Hematopoietic multipotent progenitor cell treated with erythropoietin and hydrocortisone succinate and interleukin-3 and kit ligand, for 15 days (in vitro differentiated cells): ENCODE data around the gene FBXO41.

Source experiments
- DNase-seq: peaks from one replicate; pipeline ENCODE4 v3.0.0-alpha.2; 2015; ENCODE audit warnings: low spot score

FBXO41 gene

DNA sequence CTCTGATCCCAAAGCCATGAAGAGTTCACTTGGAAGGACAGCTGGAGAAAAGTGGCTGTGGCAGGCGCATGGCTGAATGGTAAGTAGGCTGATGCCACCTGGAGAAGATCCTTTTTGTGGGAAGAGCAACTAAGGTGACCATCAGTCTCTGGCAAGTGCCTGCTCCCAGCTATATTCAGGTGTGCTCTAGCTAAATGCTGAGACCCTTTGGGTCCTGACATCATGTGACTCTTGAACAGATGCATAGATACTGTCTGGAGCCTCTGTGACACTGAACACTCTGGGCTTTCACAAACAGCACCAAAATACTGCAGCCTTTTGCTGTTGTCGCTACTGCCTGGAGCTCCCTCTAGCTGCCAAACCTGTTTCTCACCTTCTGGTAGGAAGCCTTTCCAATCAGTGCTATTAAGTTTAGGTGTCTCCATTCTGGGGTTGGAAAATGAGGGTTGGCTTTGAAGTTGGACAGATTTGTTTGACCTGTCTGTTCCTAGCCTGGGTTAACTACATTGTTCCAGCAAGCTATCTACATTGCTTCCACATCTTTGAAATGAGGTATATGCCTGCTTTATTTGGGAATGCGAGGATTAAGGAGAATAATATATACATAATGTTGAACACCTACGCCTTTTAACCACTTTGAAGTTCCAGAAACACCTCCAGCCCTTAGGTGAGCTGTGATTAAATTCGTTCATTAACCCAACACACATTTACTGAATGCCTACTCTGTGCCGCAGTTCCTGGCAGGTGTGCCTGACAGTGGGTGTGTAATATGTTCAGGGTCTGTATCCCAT is 6.0 kb upstream of the FBXO41 start:
- DNase-seq, result no peak

DNA sequence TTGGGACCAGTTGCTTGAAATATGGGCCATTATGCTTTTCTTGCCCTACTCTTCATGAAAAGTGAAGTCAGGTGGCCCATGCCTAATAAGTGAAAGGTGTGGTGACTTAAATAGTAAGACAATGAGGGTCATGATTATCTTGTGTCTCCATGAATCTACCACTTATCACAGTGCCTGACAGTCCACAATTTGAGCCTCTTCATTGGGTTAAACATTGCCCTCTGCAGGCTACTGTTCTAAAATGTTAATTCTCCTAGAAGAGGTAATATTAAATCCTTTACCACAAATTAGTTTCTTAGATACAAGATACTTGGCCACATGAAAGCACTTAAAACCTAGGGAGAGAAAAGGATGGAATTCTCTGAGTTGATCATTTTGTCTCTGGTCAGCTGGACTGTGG is 5.0 kb upstream of the FBXO41 start:
- no peak for DNase-seq

DNA sequence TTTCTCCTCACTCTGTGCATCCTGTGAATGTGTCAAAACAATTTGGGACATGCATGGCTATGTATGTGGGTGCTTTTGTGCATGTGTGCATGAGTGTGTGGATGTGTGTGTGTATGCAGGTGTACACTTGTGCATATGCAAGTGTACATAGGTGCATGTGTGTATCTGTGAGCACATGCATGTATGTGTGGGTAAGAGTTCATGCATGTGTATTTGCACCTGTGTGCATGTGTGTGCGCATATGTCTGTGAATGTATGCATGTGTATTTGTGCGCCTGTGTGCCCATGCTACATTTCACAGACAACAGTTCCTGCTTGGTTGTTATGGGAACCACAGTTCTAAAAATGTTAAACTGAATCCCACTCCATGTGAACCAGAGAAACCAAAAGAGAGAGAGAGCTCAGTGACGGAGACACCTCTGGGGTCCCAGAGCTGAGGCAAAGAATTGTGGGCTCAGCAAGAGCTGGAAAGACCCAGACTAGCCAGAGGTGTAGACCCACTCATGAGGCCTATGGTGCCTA is 1.9 kb upstream of the FBXO41 start:
- no peak for DNase-seq

DNA sequence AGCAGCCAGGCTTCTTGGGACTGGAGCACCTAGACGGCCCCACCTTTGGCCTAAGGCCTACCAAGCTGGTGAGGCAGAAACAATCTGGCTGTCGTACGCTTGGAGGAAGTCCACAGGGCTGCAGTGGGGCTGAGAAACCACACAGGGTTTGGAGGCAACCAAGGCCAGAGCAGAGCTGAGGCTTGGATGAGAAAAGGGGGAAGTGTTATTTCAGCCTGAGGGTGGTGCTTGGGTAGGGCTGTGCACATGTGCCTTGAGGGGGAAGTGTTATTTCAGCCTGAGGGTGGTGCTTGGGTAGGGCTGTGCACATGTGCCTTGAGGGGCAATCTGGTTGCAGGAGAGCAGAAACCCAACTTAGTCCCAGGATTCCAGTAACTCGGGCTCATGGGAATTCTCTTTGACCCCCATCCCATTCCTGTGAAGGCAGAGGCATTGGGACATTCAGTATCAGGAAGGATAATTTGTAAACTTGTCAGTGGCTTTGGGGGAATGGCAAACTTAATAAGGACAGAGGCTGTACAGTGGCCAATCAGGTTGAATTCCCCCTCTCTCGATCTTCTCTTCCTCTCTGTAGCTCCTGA is 971 bp upstream of the FBXO41 start:
- DNase-seq, result no peak

DNA sequence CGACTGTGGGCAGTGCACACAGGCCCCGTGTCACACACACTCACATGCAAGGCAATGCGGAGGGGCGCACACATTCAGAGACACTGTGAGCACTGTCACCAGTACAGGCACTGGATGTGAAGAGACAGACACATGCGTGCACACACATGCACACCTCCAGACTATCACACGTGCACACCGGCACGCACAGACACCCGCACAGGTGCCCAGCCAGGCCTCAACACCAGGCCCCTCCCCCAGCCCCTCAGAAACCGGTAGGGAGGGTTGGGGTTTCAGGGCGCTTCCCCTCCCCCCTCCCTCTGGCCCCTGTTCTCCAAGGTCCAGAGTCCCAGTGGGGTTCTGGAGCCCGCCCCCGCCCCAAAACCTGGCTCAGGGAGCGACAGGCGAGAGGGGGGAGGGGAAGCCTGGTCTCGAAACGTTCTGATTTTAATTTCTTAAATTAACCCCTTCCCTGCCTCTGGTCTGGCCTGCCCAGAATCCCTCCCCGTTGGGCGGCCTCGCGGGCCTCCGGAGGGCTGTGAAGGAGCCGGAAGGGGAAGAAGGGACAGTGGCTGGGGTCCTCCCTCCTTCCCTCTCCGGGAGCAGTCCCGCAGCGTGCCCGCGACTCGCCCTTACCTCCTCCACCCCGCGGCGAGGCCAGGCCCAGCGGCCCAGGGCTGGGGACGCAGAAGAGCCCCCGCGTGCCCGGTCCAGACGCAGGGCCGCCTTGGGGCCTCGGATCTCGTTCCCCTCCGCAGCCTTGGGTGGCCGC is 558 bp downstream of the FBXO41 start:
- DNase-seq, result no peak

DNA sequence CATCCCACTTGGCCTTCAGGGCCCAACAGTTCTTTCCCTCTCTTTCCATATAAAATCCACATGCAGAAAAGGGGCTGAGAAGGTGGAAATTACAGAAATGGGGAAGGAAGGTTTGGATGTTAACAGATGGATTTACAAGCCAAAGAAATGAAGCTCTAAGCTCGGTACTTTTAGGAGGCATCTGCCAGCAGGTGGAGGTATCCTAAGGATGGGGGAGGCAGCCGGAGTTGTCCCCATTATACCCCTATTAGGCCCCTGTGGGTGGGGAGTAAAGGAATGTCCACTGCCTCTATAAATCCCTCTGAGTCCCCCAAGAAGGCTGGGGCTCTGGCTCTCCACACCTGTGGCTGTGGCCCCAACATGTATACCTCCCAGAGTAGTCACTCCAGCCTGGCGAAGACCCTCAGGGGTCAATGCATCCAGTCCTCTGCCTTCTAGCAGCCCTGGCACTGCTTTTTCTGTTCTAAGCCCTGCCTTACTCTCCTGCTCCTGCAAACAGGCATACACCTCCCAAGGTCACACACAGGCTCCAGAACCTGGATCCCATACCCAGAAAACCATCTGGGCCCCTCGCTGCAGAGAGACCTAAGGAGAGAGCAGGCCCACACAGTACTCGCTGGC is 1.2 kb downstream of the FBXO41 start:
- DNase-seq, result no peak

DNA sequence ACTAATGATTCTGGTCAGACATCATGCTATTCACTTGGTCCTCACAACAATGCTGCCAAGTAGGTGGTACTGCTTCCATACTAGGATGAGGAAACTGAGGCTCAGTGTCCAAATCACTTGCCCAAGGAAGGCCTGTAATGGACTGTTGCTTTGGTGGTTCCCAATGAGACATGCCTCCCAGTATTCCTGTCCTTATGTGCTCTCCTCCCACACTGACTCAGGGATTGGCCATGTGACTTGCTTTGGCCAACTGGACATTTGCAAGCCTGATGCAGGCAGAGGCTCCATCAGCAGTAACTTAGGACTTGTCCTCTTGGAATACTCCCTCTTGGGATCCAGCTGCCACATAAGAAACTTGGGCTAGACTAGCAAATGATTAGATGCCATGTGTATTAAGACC is 3.0 kb downstream of the FBXO41 start:
- no peak for DNase-seq

DNA sequence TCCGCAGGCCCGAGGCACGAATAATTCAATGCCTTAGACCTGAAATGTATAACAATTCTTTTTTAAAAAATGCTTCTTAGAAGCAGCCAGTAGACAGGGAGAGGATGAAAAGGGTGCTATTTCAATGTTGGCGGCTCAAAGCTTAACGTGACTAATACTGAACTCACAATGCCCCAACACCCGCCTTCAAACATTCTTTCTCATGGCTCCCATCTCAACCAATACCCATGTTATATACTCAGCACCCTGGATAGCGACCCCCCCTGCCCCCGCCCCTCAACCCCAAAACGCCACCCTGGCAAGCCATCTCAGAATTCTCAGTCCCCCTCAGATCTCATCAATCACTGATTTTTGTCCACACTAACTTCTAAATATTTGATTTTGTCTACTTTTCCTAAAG is 4.4 kb downstream of the FBXO41 start:
- DNase-seq, result no peak

DNA sequence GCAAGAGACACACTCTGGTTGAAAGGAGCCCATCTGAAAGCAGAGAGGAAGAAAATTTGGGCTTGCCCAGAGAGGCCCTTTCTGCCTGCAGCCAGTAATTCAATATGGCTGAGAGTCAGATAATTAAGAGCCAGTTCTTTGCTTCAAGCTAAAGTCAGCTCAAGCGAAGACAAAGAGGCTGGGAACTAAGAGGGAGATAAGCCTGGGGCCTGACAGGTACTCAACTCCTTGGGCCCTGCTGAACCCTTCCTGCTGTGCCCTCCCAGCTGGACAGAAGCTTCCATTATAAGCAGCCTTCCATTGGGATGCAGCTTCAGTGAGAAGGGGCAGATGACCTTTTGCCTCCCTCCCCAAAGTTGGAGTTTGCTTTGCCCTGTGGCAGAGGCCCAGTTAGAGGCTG is 12.0 kb downstream of the FBXO41 start:
- DNase-seq, result no peak

DNA sequence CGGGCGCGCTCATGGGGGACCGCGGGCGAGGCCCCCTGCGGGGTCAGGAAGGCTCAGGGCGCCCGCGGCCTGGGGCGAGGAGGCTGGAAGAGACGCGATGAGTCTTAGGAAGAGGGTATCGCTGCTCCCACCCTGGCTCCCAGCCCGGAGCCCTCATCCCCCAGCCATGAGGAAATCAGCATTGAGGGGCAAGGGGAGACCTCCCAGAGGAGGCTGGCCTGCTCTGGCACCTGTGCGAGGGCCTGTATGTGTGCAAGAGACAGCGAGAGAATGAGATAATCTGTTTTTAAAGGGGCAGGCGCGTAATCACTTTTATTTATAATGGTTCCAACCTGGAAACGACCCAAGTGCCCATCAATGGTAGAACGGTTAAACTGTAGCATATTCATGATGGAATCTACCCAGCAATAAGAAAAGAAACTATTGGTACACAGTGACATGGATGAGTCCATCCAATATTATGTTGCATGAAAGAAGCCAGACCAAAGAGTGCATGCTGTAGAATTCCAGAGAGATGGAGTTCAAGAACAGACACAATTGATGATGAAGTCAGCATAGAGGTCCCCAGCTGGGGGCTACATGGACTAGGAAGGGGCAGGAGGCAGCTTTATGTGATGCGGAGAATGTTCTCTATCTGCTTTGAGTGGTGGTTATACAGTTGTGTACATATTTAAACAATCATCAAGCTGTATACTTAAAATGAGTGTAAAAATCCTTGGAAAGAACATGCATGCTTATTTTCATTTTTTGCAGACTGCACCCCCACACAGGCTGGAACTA is 14.4 kb downstream of the FBXO41 start:
- DNase-seq, result no peak

DNA sequence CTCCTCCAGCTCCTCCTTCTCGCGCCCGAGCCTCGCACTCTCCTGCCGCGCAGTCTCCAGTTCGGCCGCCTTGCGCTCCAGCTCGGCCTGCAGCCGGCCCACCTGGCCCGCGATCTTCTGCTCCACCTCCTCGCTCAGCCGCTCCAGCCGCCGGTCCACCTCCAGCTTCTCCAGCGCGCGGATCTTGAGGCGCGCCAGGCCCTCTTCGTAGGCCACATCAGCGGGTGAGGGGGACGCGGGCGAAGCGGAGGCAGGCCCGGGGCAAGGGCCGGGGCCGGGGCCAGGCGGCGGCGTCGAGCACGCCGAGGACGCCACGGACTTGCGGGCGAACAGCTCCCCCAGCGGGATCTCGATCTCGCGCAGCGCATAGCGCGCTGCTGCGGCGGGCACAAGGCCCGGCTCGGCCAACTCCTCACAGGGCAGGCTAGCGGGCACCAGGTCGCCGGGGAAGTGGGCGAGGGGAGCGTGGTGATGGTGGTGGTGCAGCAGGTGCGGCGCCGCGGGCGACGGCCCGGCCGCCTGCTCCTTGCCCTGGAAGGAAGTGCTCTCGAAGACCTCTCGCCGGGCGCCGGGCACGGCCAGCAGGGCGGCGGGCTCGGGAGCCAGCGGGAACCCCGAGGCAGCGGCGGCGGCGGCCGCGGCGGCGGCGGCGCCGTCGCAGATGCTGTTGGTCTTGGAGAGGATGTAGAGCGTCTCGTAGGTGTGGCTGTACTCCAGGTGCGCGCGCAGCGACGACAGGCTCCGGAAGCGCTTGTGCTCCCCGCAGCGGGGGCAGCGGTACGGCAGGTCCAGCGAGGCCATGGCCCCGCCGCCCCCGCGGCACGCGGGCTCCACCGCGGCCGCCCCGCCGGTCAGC is 15.2 kb downstream of the FBXO41 start:
- no peak for DNase-seq

DNA sequence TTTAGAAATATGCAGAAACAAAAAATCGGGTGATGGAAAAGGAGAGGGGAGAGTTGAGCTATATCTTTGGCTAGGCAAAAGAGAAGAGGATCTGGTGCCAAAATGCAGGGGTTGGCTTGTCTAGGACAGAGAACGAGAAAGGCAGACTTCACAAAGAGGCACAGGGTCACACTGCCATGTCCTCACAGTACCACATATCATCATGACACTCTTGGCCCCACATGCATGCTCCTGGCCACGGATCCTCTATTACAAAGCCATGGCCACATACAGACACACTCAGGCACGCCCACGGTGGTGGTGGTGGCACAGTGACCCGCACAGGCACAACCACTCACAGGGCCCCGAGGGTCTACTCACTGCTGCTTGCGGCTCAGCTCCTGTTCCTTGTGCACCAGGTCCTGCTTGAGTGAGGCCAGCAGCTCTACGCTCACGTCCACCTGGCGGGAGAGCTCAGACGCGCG is 15.9 kb downstream of the FBXO41 start:
- no peak for DNase-seq

DNA sequence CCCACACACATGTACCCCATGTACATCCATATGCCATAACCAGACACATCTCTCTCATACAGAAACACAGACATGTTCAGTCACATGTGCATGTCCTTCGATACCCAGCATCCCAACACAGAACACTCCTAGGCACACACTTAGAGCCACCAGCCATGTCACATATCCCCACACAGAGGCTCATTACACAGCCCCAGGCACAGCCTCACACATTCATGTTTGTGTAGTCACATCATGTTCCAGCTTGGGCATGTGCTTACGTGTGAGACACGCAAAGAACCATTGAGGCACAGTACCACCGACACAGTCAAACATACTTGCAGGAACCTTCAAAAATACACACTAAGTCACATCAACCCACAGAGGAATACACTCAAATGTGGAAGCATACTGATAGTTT is 17.3 kb downstream of the FBXO41 start:
- DNase-seq, result no peak

DNA sequence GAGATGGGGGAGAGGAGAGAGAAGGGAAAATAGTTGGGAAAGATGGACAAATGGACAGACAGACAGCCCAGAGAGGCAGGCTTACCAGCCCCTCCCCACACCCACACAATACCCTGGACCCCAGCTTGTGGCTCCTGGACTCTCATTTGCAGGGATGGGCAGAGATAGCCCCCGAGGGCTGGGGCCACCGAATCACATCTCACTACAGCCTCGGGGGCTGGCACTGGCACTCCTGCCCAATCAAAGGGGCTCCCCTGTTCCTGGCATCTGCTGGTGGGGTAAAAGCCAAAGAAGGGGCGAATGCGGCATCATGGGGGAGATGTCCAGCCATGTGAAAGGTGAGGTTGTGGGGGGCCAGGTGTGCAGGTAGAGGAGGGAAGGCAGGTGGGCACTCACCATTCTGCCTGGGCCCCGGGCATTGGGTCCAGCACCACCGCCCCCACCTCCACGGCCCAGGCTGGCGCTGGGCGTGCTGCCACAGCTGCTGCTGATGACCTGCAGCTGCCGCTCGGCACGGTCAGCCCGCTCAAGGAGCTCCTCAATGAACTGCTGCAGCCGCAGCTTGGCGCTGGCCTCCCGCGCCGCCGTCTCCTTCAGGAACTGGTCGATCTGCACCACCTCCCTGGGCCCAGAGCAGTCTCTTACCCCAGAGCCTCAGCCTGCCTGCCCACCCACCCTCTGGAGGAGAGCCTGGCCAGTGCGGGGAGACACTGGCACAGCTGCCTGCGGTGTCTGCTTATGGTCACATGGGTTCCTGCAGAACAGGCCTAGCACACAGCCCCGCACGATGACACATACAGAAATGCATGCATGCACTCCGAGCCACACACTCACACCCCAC is 18.0 kb downstream of the FBXO41 start:
- no peak for DNase-seq

DNA sequence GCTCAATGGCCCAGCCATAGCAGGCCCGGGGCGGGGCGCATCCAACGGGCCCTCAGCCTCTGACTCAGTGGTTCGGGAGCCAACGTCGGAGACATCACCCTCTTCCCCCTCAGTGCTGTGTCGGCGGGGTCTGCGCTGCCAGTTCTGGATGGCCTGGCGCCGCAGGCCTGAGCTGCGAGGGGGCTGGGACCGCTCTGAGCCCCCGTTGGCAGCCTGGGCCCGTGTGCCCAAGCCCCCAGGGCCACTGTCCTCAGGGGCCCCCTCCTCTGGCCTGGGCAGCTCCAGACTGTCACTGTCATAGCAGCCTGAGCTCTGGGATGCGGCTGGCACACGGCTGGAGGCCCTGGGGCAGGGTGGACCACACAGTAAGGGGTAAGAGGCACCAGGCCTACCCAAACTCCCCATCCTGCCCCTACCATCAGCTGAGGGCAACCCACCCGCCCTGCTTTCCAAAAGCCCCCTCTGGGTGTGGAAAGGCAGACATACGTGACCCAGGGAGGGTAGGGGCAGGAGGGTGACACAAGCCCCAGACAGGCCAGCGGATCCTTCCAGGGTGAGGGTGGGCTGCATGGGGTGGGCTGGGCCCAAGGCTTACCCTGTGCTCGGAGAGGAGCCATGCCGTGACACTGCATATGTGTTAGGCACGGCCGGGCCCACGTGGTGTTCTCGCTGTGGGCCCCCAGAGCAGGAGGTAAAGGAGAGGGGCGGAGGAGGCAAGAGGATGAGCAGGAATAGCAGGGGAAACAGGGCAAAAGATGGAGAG is 18.8 kb downstream of the FBXO41 start:
- no peak for DNase-seq

DNA sequence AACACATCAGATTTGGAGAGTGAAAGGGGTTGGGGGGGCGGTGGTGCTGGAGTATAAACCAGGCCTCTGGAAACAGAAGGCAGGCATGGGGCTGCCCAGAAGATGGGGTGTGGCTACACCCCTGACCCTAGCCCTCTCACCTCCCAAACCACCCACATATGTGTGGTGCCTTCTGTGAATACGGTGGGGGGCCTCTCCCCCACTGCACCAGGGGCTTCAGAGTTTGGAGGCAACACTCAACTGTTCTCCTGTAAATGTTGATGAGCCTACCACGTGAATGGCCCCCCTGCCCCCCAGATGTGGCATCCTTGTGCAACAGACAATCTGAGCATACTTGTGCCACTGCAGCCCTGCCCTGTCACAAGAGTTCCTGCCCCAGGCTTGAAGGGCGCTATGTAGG is 19.5 kb downstream of the FBXO41 start:
- DNase-seq, result no peak

DNA sequence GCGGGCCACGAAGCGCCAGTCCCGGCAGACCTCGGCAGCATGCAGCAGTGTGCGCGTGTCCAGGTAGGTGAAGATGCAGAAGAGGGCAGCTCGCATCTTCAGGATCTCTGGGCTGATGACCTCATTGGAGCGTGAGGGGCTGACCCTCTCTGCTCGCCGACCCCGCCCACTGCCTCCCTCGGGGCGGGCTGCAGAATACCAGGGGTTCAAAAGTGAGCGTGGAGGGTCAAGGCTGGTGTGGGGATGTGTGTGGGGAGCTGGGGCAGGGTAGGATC is 20.0 kb downstream of the FBXO41 start:
- DNase-seq, result no peak

DNA sequence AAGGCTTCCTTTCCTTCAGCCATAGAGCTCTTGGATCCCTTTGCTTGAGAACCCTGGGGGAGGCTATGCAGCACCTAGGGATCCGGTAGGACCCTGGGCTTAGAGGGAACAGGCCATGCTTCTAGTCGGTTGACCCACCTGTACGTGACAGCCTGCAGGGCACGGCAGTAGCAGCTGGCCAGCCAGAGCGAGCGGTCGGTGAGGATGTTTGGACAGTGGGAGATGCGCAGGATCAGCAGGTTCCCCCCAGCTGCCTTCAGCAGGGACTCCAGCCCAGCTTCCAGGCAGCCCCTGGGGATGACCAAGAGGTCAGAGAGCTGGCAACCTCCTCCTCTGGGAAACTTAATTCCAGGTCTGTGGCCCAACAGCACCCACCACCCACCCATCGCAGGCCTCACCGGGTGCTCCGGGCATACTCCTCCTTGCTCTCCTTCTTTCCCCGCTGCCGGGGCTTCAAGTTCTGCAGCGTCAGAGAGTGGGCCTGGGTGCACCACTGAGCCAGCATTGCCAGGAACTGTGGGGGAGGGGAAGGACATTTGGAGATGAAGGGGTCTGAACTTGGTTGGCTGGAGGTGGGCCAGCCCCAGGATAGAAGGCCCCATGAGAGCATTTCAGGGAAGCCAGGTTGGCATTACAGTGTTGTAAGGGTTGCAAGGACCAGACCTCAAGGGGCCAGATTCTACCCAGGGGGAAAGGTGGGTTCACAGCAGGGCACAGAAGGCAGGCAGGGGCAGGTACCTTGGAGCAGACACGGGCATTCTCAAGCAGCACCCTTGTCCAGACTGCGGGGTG is 20.5 kb downstream of the FBXO41 start:
- DNase-seq, result no peak
